Stimulated activated CD8-positive, alpha-beta memory T cell treated with anti-CD3 and anti-CD28 coated beads, Interleukin-4, amount 100 ng/mL, for 48 hours (primary cell): ENCODE measurements around the gene FAM111B.

Source experiments
- DNase-seq: peaks from one replicate; pipeline ENCODE4 v3.0.0-alpha.2; 2020

FAM111B gene

GRCh38 chr11:59164028-59164427 is 57.0 kb downstream of the FAM111B start:
- DNase-seq = no peak

- DNase-seq = peak; percentile 94
Observed at GRCh38 chr11:59171508-59172322, 64.7 kb downstream of the FAM111B start, which contains the start of gene DTX4. TSS of gene DTX4 (plus strand) at chr11:59172132. CDS start at chr11:59172596, 464 bp downstream.

GRCh38 chr11:59172345-59173079 is 65.5 kb downstream of the FAM111B start:
- DNase-seq = peak; percentile 34

- DNase-seq = peak; percentile 32
Observed at GRCh38 chr11:59173080-59173963, 66.3 kb downstream of the FAM111B start.

GRCh38 chr11:59173964-59174663 is 67.1 kb downstream of the FAM111B start:
- no peak for DNase-seq

- no peak for DNase-seq
Observed at GRCh38 chr11:59174664-59175033, 67.6 kb downstream of the FAM111B start.

GRCh38 chr11:59175091-59175501 is 68.1 kb downstream of the FAM111B start:
- DNase-seq = no peak

GRCh38 chr11:59176330-59176729 is 69.3 kb downstream of the FAM111B start:
- no peak for DNase-seq
